Posterior cingulate gyrus (tissue), 11 donors: ENCODE results near the gene CTSO.

Experiments
- DNase-seq, 10 donors: peaks; one replicate each; pipeline versions ENCODE4 v3.0.0 to v3.0.0-alpha.2; 2020 to 2021; ENCODE audit warnings: mixed read lengths in 3 of 10
- intact Hi-C: fragments of 100-400 bp; cut with DNase I; formaldehyde crosslinking; loops from one replicate; pipeline ENCODE4 v1.15.1; 2023

The CTSO gene

GRCh38 chr4:155953151-155954117, at the start of gene CTSO:
CTSO (minus strand) TSS chr4:155953866; CDS start chr4:155953847, 19 bp downstream.
- intact Hi-C loops = loop anchor here (5.0 to 10.0 kb wide), 3 partner anchors 141 to 549 kb away; no protein-coding TSS in a partner anchor
- DNase-seq = peak; percentile 65 to 96 (median 74)

- intact Hi-C loops = no loop called here
- DNase-seq = no peak
These were observed 46.8 kb upstream of the CTSO start for GRCh38 chr4:156000491-156000890.

- intact Hi-C loops = no loop called here
- DNase-seq = peak in 6 of 10 donors; percentile 7 to 56 (median 26)
These were observed 46.1 kb upstream of the CTSO start for GRCh38 chr4:155999725-156000124.

- DNase-seq = no peak
- intact Hi-C loops = no loop called here
These were observed 41.4 kb upstream of the CTSO start for GRCh38 chr4:155995069-155995468.

- intact Hi-C loops = no loop called here
These were observed 30.6 kb upstream of the CTSO start for GRCh38 chr4:155984106-155984797.

GRCh38 chr4:155982736-155983385, 29.2 kb upstream of the CTSO start:
- intact Hi-C loops = no loop called here
- no peak for DNase-seq

More at GRCh38 chr4:155984106-155984797, 30.6 kb upstream of the CTSO start:
- DNase-seq = no peak

GRCh38 chr4:155978810-155979209, 25.1 kb upstream of the CTSO start:
- no peak for DNase-seq
- intact Hi-C loops = no loop called here

GRCh38 chr4:155975511-155975910, 21.8 kb upstream of the CTSO start:
- intact Hi-C loops = no loop called here
- DNase-seq = no peak

GRCh38 chr4:155974996-155975395, 21.3 kb upstream of the CTSO start:
- no peak for DNase-seq
- intact Hi-C loops = no loop called here

- no peak for DNase-seq
- intact Hi-C loops = no loop called here
These were observed 20.7 kb upstream of the CTSO start for GRCh38 chr4:155974476-155974749.

- DNase-seq = no peak
- intact Hi-C loops = no loop called here
These were observed 20.2 kb upstream of the CTSO start for GRCh38 chr4:155973639-155974475.

- peak in 3 of 10 donors; percentile 14 to 62 (median 24) for DNase-seq
- intact Hi-C loops = no loop called here
These were observed 18.4 kb upstream of the CTSO start for GRCh38 chr4:155972098-155972497.

- intact Hi-C loops = no loop called here
- DNase-seq = no peak
These were observed 13.2 kb upstream of the CTSO start for GRCh38 chr4:155966731-155967395.

GRCh38 chr4:155966171-155966570, 12.5 kb upstream of the CTSO start:
- no peak for DNase-seq
- intact Hi-C loops = no loop called here

- DNase-seq = no peak
- intact Hi-C loops = no loop called here
These were observed 10.6 kb upstream of the CTSO start for GRCh38 chr4:155964016-155964891.

- intact Hi-C loops = no loop called here
- DNase-seq = no peak
These were observed 9.1 kb upstream of the CTSO start for GRCh38 chr4:155962767-155963166.

GRCh38 chr4:155961575-155961974, 7.9 kb upstream of the CTSO start:
- intact Hi-C loops = no loop called here
- DNase-seq = no peak

- intact Hi-C loops = no loop called here
- no peak for DNase-seq
These were observed 6.9 kb upstream of the CTSO start for GRCh38 chr4:155960522-155960921.

- peak in 1 of 10 donors; percentile 66 for DNase-seq
- intact Hi-C loops = loop anchor here (10.0 kb wide), 1 partner anchor 555 kb away; no protein-coding TSS in a partner anchor
These were observed 5.8 kb upstream of the CTSO start for GRCh38 chr4:155959417-155959816.
